H9 (cell line): ENCODE results near the gene ARHGAP10. TPM values are rescaled to one million over a fixed set of nuclear protein-coding genes. Genes with fewer than 3 reads are reported as not detected.

Experiments
- DNase-seq: peaks from one replicate; pipeline ENCODE4 v3.0.0-alpha.2; 2017
- H2AFZ ChIP-seq: one replicate; pipeline ENCODE4 v1.6.1; 2013; ENCODE audit warnings: mild to moderate bottlenecking, low read length, control low read depth, moderate library complexity
- H2AK5ac ChIP-seq: 2 replicates; pipeline ENCODE4 v1.6.1; 2013; ENCODE audit warnings: low read length, control low read depth, mixed read lengths; ENCODE audit not compliant: insufficient read length
- H2BK120ac ChIP-seq: one replicate; pipeline ENCODE4 v1.6.1; 2013; ENCODE audit warnings: low read depth, mild to moderate bottlenecking, low read length, control low read depth, inconsistent platforms; ENCODE audit not compliant: poor library complexity, severe bottlenecking
- H2BK12ac ChIP-seq: 2 replicates; pipeline ENCODE4 v1.6.1; 2013; ENCODE audit warnings: low read length, control low read depth, mixed read lengths, low read depth; ENCODE audit not compliant: insufficient read length
- H2BK15ac ChIP-seq: 2 replicates; pipeline ENCODE4 v1.6.1; 2013; ENCODE audit warnings: low read depth, low read length, control low read depth
- H2BK20ac ChIP-seq: one replicate; pipeline ENCODE4 v1.6.1; 2013; ENCODE audit warnings: low read depth, mild to moderate bottlenecking, low read length, control low read depth, inconsistent platforms; ENCODE audit not compliant: poor library complexity, severe bottlenecking
- H2BK5ac ChIP-seq: 2 replicates; pipeline ENCODE4 v1.6.1; 2013; ENCODE audit warnings: low read length, control low read depth, mixed read lengths; ENCODE audit not compliant: insufficient read length
- H3K14ac ChIP-seq: 2 replicates; pipeline ENCODE4 v1.6.1; 2013; ENCODE audit warnings: low read length, control low read depth; ENCODE audit not compliant: insufficient read depth
- H3K18ac ChIP-seq: 2 replicates; pipeline ENCODE4 v1.6.1; 2013; ENCODE audit warnings: low read depth, mild to moderate bottlenecking, mixed read lengths, low read length, control low read depth; ENCODE audit not compliant: insufficient read length
- H3K23ac ChIP-seq: 2 replicates; pipeline ENCODE4 v1.6.1; 2013; ENCODE audit warnings: low read length, control low read depth, mixed read lengths, low read depth; ENCODE audit not compliant: insufficient read length
- H3K23me2 ChIP-seq: 2 replicates; pipeline ENCODE4 v1.6.1; 2013; ENCODE audit warnings: low read depth, mild to moderate bottlenecking, mixed read lengths, low read length, control low read depth; ENCODE audit not compliant: insufficient read length, poor library complexity, severe bottlenecking
- H3K27ac ChIP-seq: 2 replicates; pipeline ENCODE4 v1.5.1; 2013; ENCODE audit warnings: low read length, control low read depth, mixed read lengths, low read depth; ENCODE audit not compliant: insufficient read length
- H3K27me3 ChIP-seq: 2 replicates; pipeline ENCODE4 v1.6.1; 2013; ENCODE audit warnings: low read length, control low read depth, inconsistent platforms; ENCODE audit not compliant: insufficient read depth
- H3K4ac ChIP-seq: 2 replicates; pipeline ENCODE4 v1.6.1; 2013; ENCODE audit warnings: low read depth, mild to moderate bottlenecking, control low read depth, inconsistent platforms, low read length, moderate library complexity
- H3K4me1 ChIP-seq: 2 replicates; pipeline ENCODE4 v1.6.1; 2013; ENCODE audit warnings: low read length, control low read depth, inconsistent platforms; ENCODE audit not compliant: insufficient read depth
- H3K4me2 ChIP-seq: 2 replicates; pipeline ENCODE4 v1.6.1; 2013; ENCODE audit warnings: low read length, control low read depth, mixed read lengths; ENCODE audit not compliant: insufficient read length, insufficient read depth
- H3K56ac ChIP-seq: 2 replicates; pipeline ENCODE4 v1.6.1; 2013; ENCODE audit warnings: low read depth, mild to moderate bottlenecking, mixed read lengths, low read length, control low read depth; ENCODE audit not compliant: insufficient read length
- H3K79me1 ChIP-seq: 2 replicates; pipeline ENCODE4 v1.6.1; 2013; ENCODE audit warnings: low read depth, mild to moderate bottlenecking, moderate library complexity, low read length, control low read depth, inconsistent platforms; ENCODE audit not compliant: insufficient read depth, poor library complexity, severe bottlenecking
- H3K79me2 ChIP-seq: 2 replicates; pipeline ENCODE4 v1.6.1; 2013; ENCODE audit warnings: low read length, control low read depth, inconsistent platforms; ENCODE audit not compliant: insufficient read depth
- H3K9ac ChIP-seq: 2 replicates; pipeline ENCODE4 v1.6.1; 2013; ENCODE audit warnings: low read length, control low read depth, mixed read lengths; ENCODE audit not compliant: insufficient read length; ENCODE audit errors: extremely low read depth
- H3K9me3 ChIP-seq: one replicate; pipeline ENCODE4 v1.6.1; 2013; ENCODE audit warnings: low read depth, low read length, inconsistent platforms; ENCODE audit not compliant: control insufficient read depth
- H3T11ph ChIP-seq: one replicate; pipeline ENCODE4 v1.6.1; 2013; ENCODE audit warnings: mild to moderate bottlenecking, low read length, control low read depth, inconsistent platforms
- H4K20me1 ChIP-seq: one replicate; pipeline ENCODE4 v1.6.1; 2013; ENCODE audit not compliant: control insufficient read depth, insufficient read length, insufficient read depth
- H4K5ac ChIP-seq: 2 replicates; pipeline ENCODE4 v1.6.1; 2013; ENCODE audit warnings: low read depth, mild to moderate bottlenecking, mixed read lengths, low read length, control low read depth; ENCODE audit not compliant: insufficient read length
- H4K8ac ChIP-seq: replicated peaks from 2 replicates; pipeline ENCODE4 v1.6.1; 2013; ENCODE audit warnings: low read length, control low read depth, mixed read lengths, low read depth; ENCODE audit not compliant: insufficient read length
- H4K91ac ChIP-seq: 2 replicates; pipeline ENCODE4 v1.6.1; 2013; ENCODE audit warnings: low read depth, mild to moderate bottlenecking, moderate library complexity, mixed read lengths, low read length, control low read depth; ENCODE audit not compliant: insufficient read length
- H3K27ac Mint-ChIP-seq, 3 experiments: 2 replicates in 2 of 3; 3 replicates in 1 of 3; pipeline ENCODE4 v1.8.0; 2020 to 2021; ENCODE audit warnings: mixed read lengths in 3 of 3, mild to moderate bottlenecking in 1 of 3, moderate library complexity in 1 of 3
- H3K27me3 Mint-ChIP-seq: 2 replicates; pipeline ENCODE4 v1.8.0; 2021; ENCODE audit warnings: low read depth, mild to moderate bottlenecking, moderate library complexity, mixed read lengths
- H3K36me3 Mint-ChIP-seq, 3 experiments: 2 replicates in 2 of 3; 3 replicates in 1 of 3; pipeline ENCODE4 v1.8.0; 2020 to 2021; ENCODE audit warnings: low read depth in 3 of 3, mixed read lengths in 3 of 3; ENCODE audit not compliant: insufficient read depth in 1 of 3
- H3K4me1 Mint-ChIP-seq, 2 experiments: 2 replicates each; pipeline ENCODE4 v1.8.0; 2020; ENCODE audit warnings: mixed read lengths in 2 of 2
- H3K4me3 Mint-ChIP-seq, 2 experiments: 2 replicates in 1 of 2; 3 replicates in 1 of 2; pipeline ENCODE4 v1.8.0; 2020 to 2021; ENCODE audit warnings: mild to moderate bottlenecking in 2 of 2, mixed read lengths in 2 of 2, moderate library complexity in 1 of 2
- H3K9me3 Mint-ChIP-seq, 2 experiments: 2 replicates in 1 of 2; 3 replicates in 1 of 2; pipeline ENCODE4 v1.8.0; 2020; ENCODE audit warnings: mild to moderate bottlenecking in 2 of 2, mixed read lengths in 2 of 2, moderate library complexity in 1 of 2
- CTCF ChIP-seq: fragments of 200-600 bp; sonication (generic); conservative IDR thresholded peaks from 3 replicates; pipeline ENCODE4 v1.8.0; 2021; ENCODE audit warnings: antibody characterized with exemption, mild to moderate bottlenecking
- WGBS: extraction: QIAGEN DNeasy Blood & Tissue Kit; methylation state at CpG from one replicate; pipeline ENCODE4 v1.1.7; 2013; ENCODE audit warnings: missing lambda C conversion rate, low lambda C conversion rate, mixed read lengths; ENCODE audit not compliant: insufficient read length; ENCODE audit errors: extremely low coverage; 5-methylcytosine and 5-hydroxymethylcytosine counted together
- total RNA-seq: library from RNA; stranded (reverse); gene quantifications from 2 replicates; pipeline ENCODE4 v1.2.1, GENCODE V29; 2021

ARHGAP10 gene
- total RNA-seq, 1 experiment from 2014 or later = 7.8 TPM

GRCh38 chr4:148078061-148078460 is 346.2 kb downstream of the ARHGAP10 start:
- Histone ChIP-seq H3K9me3 (peaks cover 14% of the 10 kb centered on the region), H3K14ac (no peak overlapping the region), H3K79me2 (no peaks in the 10 kb centered on the region), H2AFZ (no peak overlapping the region), H3K23ac (no peak overlapping the region), H3K27ac (no peak overlapping the region), H3K18ac (no peak overlapping the region), H2BK12ac (no peak overlapping the region), H3K9ac (no peak overlapping the region), H3K79me1 (no peaks in the 10 kb centered on the region), H3T11ph (no peak overlapping the region), H2BK20ac (no peak overlapping the region), H3K23me2 (no peaks in the 10 kb centered on the region), H4K91ac (no peak overlapping the region), H4K5ac (no peak overlapping the region), H2BK15ac (no peak overlapping the region), H3K56ac (no peak overlapping the region), H3K27me3 (no peaks in the 10 kb centered on the region), H2BK120ac (no peak overlapping the region), H3K4me2 (no peak overlapping the region), H2AK5ac (no peak overlapping the region), H3K4me1 (no peaks in the 10 kb centered on the region), H2BK5ac (no peak overlapping the region), H4K8ac (no peak overlapping the region), H4K20me1 (no peaks in the 10 kb centered on the region), H3K4ac (no peak overlapping the region)
- no peak overlapping the region for H3K27ac Mint-ChIP-seq
- no CpG with 5 or more reads among the region's 2 CpGs for WGBS
- TF ChIP-seq CTCF = no peak
- no peak overlapping the region for H3K4me3 Mint-ChIP-seq
- DNase-seq = no peak
- H3K9me3 Mint-ChIP-seq = peaks cover 29 to 32% of the 10 kb centered on the region in 2 experiments
- H3K4me1 Mint-ChIP-seq = no peaks in the 10 kb centered on the region
- H3K27me3 Mint-ChIP-seq = no peaks in the 10 kb centered on the region
- peaks cover 19 to 34% (median 34%) of the 10 kb centered on the region in 3 experiments for H3K36me3 Mint-ChIP-seq
